K562 (cell line): ENCODE data around the gene PHACTR2. TPM values are rescaled to one million over a fixed set of nuclear protein-coding genes. Genes with fewer than 3 reads are reported as not detected.

Source experiments
- ATAC-seq: fragments of 200-7000 bp; cut with Tn5 transposase; 3 replicates; pipeline ENCODE4 v1.9.1; 2020; ENCODE audit warnings: moderate library complexity
- BruUV-seq: library from RNA; stranded (reverse); fragments of 400-500 nt; replicated peaks from 2 replicates; lab custom pipeline; 2021; lab: Mats Ljungman, UMichigan
- CTCF ChIA-PET: fragments of 300-600 bp; formaldehyde crosslinking; extraction: SDS; loops from one replicate; lab custom pipeline; 2021; ENCODE audit warnings: low intra/inter-chr PET ratio; lab: Yijun Ruan, JAX
- POLR2A ChIA-PET: fragments of 300-600, 350-650 bp; sonication (Branson Sonifier 250); formaldehyde crosslinking; extraction: SDS; loops from one replicate; lab custom pipeline; 2021; ENCODE audit warnings: antibody characterized with exemption, inconsistent platforms; lab: Yijun Ruan, JAX
- DNase-seq, 4 experiments: peaks; one replicate each; pipeline versions ENCODE4 v3.0.0 to v3.0.0-alpha.2; 2011 to 2018; ENCODE audit warnings: low spot score in 3 of 4, mixed read lengths in 3 of 4; ENCODE audit errors: extremely low read depth in 1 of 4
- FAIRE-seq: peaks from 2 replicates; lab custom pipeline; 2011; peaks lifted over from hg19 to GRCh38; lab: Jason Lieb, UNC
- H2AFZ ChIP-seq: 2 replicates; pipeline ENCODE4 v1.6.0; 2011; ENCODE audit warnings: low read depth, low read length, control low read depth, inconsistent platforms
- H3K27ac ChIP-seq: fragments of 200-600 bp; 3 replicates; pipeline ENCODE4 v1.8.0; 2011; ENCODE audit warnings: low read depth, mild to moderate bottlenecking, control low read depth, inconsistent platforms, low read length, moderate library complexity, mixed read lengths; ENCODE audit errors: extremely low read depth
- H3K27me3 ChIP-seq, 2 experiments: fragments of 300-600 bp in 1 of 2; 2 replicates in 1 of 2; 3 replicates in 1 of 2; pipeline versions ENCODE4 v1.6.0 to v1.8.0; 2011; ENCODE audit warnings: inconsistent platforms in 2 of 2, low read length in 2 of 2, mild to moderate bottlenecking in 1 of 2, mixed read lengths in 1 of 2, moderate library complexity in 1 of 2; ENCODE audit not compliant: control insufficient read depth in 2 of 2, insufficient read depth in 2 of 2
- H3K36me3 ChIP-seq: fragments of 300-600 bp; 3 replicates; pipeline ENCODE4 v1.8.0; 2011; ENCODE audit warnings: mild to moderate bottlenecking, low read length, inconsistent platforms; ENCODE audit not compliant: control insufficient read depth, insufficient read depth
- H3K4me1 ChIP-seq, 2 experiments: fragments of 200-600 bp in 1 of 2; replicated peaks in 1 of 2; 2 replicates in 1 of 2; 3 replicates in 1 of 2; pipeline versions ENCODE4 v1.5.1 to v1.8.0; 2011; ENCODE audit warnings: inconsistent platforms in 2 of 2, low read length in 2 of 2, mild to moderate bottlenecking in 1 of 2, mixed read lengths in 1 of 2, moderate library complexity in 1 of 2; ENCODE audit not compliant: control insufficient read depth in 2 of 2, insufficient read depth in 2 of 2
- H3K4me2 ChIP-seq: 2 replicates; pipeline ENCODE4 v1.6.1; 2011; ENCODE audit warnings: low read length, control low read depth, inconsistent platforms, mixed read lengths; ENCODE audit not compliant: insufficient read depth
- H3K4me3 ChIP-seq: fragments of 200-600 bp; sonication (generic), shearing (Covaris generic); 2 replicates; pipeline ENCODE4 v1.5.1; 2016; ENCODE audit warnings: control low read depth, inconsistent platforms
- H3K79me2 ChIP-seq: fragments of 200-600 bp; 3 replicates; pipeline ENCODE4 v1.8.0; 2011; ENCODE audit warnings: low read length, inconsistent platforms; ENCODE audit not compliant: control insufficient read depth, insufficient read depth
- H3K9ac ChIP-seq, 2 experiments: 2 replicates each; pipeline versions ENCODE4 v1.6.0 to v1.6.1; 2011; ENCODE audit warnings: low read depth in 2 of 2, low read length in 2 of 2, control low read depth in 1 of 2, inconsistent platforms in 1 of 2, mild to moderate bottlenecking in 1 of 2, mixed read lengths in 1 of 2; ENCODE audit not compliant: insufficient read depth in 1 of 2
- H3K9me1 ChIP-seq: one replicate; pipeline ENCODE4 v1.6.0; 2011; ENCODE audit warnings: inconsistent platforms, mild to moderate bottlenecking, low read length, moderate library complexity; ENCODE audit not compliant: control insufficient read depth, insufficient read depth
- H3K9me3 ChIP-seq: replicated peaks from 2 replicates; pipeline ENCODE4 v1.5.1; 2011; ENCODE audit warnings: low read depth, low read length, inconsistent platforms; ENCODE audit not compliant: control insufficient read depth, insufficient read depth
- H4K20me1 ChIP-seq: replicated peaks from 2 replicates; pipeline ENCODE4 v1.6.1; 2011; ENCODE audit warnings: low read length, inconsistent platforms, mixed read lengths; ENCODE audit not compliant: control insufficient read depth, insufficient read depth
- ATF1 ChIP-seq, 2 experiments: fragments of 450-650 bp in 1 of 2; IDR thresholded peaks; 2 replicates each; pipeline ENCODE4 v1.6.1; 2016; ENCODE audit warnings: missing compliant biosample characterization in 1 of 2, missing genetic modification characterization in 1 of 2
- GABPA ChIP-seq: fragments of 200-800 bp; sonication (Bioruptor generic); conservative IDR thresholded peaks from 2 replicates; pipeline ENCODE4 v1.6.1; 2016; ENCODE audit warnings: low read depth, missing genetic modification characterization, missing compliant biosample characterization
- MTA1 ChIP-seq: fragments of 450-650 bp; IDR thresholded peaks from 2 replicates; pipeline ENCODE4 v1.6.1; 2017; ENCODE audit warnings: borderline replicate concordance
- PHF8 ChIP-seq: fragments of 200-600 bp; sonication (generic); IDR thresholded peaks from 2 replicates; pipeline ENCODE4 v1.6.1; 2012; ENCODE audit warnings: mixed run types, mild to moderate bottlenecking, inconsistent platforms, low read length, moderate library complexity, borderline replicate concordance
- POLR2AphosphoS2 ChIP-seq: IDR thresholded peaks from 2 replicates; pipeline ENCODE4 v1.6.1; 2012; ENCODE audit warnings: low read length, improper control_type of control experiment
- PTTG1 ChIP-seq: fragments of 450-650 bp; IDR thresholded peaks from 2 replicates; pipeline ENCODE4 v1.6.1; 2016; ENCODE audit warnings: low read depth, mild to moderate bottlenecking, missing genetic modification characterization, missing compliant biosample characterization
- RFX5 ChIP-seq: IDR thresholded peaks from 2 replicates; pipeline ENCODE4 v1.6.1; 2011; ENCODE audit warnings: low read depth, mild to moderate bottlenecking, improper control_type of control experiment, low read length
- TEAD1 ChIP-seq, 2 experiments: fragments of 450-650 bp in 1 of 2; sonication (generic) in 1 of 2; formaldehyde crosslinking; IDR thresholded peaks; 2 replicates each; pipeline versions ENCODE4 v1.4.0 to v1.8.0; 2020 to 2022; ENCODE audit warnings: mild to moderate bottlenecking in 2 of 2, missing genetic modification reagents in 1 of 2
- TEAD4 ChIP-seq, 2 experiments: sonication (generic) in 1 of 2; formaldehyde crosslinking in 1 of 2; IDR thresholded peaks; 2 replicates each; pipeline versions ENCODE4 v1.6.1 to v1.8.0; 2012 to 2022; ENCODE audit warnings: borderline replicate concordance in 1 of 2, inconsistent platforms in 1 of 2, low read length in 1 of 2, mild to moderate bottlenecking in 1 of 2, missing genetic modification reagents in 1 of 2
- TOE1 ChIP-seq, 2 experiments: fragments of 450-650 bp in 1 of 2; sonication (generic) in 1 of 2; formaldehyde crosslinking in 1 of 2; IDR thresholded peaks; 2 replicates each; pipeline versions ENCODE4 v1.7.1 to v1.8.0; 2016 to 2022; ENCODE audit warnings: borderline replicate concordance in 2 of 2, mild to moderate bottlenecking in 2 of 2, antibody characterized with exemption in 1 of 2, inconsistent platforms in 1 of 2, low read depth in 1 of 2, missing genetic modification reagents in 1 of 2, moderate library complexity in 1 of 2
- ZNF431 ChIP-seq: sonication (generic); formaldehyde crosslinking; IDR thresholded peaks from 2 replicates; pipeline ENCODE4 v1.8.0; 2022; ENCODE audit warnings: mild to moderate bottlenecking, missing genetic modification reagents
- ZZZ3 ChIP-seq: fragments of 450-650 bp; IDR thresholded peaks from 2 replicates; pipeline ENCODE4 v1.6.1; 2016; ENCODE audit warnings: antibody characterized with exemption, mild to moderate bottlenecking, moderate library complexity
- WGBS: fragments of 100-300 bp; shearing (Covaris generic); methylation state at CpG from one replicate; pipeline ENCODE4 v1.1.6; 2016; ENCODE audit warnings: low coverage, mixed read lengths; ENCODE audit not compliant: insufficient coverage; ENCODE audit errors: missing lambda C conversion rate; 5-methylcytosine and 5-hydroxymethylcytosine counted together
- in situ Hi-C: fragments of 300-500 bp; cut with MboI; formaldehyde crosslinking; loops from 4 replicates; pipeline ENCODE4 v1.15.0; 2018; ENCODE audit warnings: inconsistent platforms, mixed read lengths
- intact Hi-C: fragments of 100-400 bp; cut with micrococcal nuclease; formaldehyde crosslinking; loops from 2 replicates; pipeline ENCODE4 v1.14.2; 2022
- polyA plus RNA-seq, 8 experiments: library from polyadenylated mRNA; depleted of rRNA in 4 of 8; stranded (reverse) in 5 of 8; unstranded in 3 of 8; fragments of >200 nt; fragmentation: Nextera tagmentation in 2 of 8; fragmentation: Illumina TruSeq in 1 of 8; extraction: Ambion mirVana in 2 of 8; extraction: Trizol in 1 of 8; gene quantifications; 2 replicates each; pipeline versions ENCODE4 v1.2.1 to v1.2.3, GENCODE V29; 2011 to 2014; ENCODE audit warnings: inconsistent platforms in 1 of 8, missing spikeins in 1 of 8
- total RNA-seq, 7 experiments: library from RNA; depleted of rRNA in 6 of 7; stranded (reverse); fragments of >200 nt in 6 of 7; fragmentation: Illumina TruSeq in 2 of 7; extraction: Trizol in 2 of 7; gene quantifications; 2 replicates each; pipeline versions ENCODE4 v1.2.1 to v1.2.3, GENCODE V29; 2011 to 2021; ENCODE audit warnings: low replicate concordance in 1 of 7
- TF ChIP-seq, protein P1 (sequence below): fragments of 450-650 bp; IDR thresholded peaks from 2 replicates; pipeline ENCODE4 v1.7.0; 2016; ENCODE audit warnings: borderline replicate concordance
- TF ChIP-seq, protein P2 (sequence below): fragments of 200-400 bp; formaldehyde crosslinking; IDR thresholded peaks from 2 replicates; pipeline ENCODE4 v1.6.1; 2017; ENCODE audit warnings: mild to moderate bottlenecking, low read depth, low read length, moderate library complexity
- TF ChIP-seq, protein P3 (sequence below): fragments of 450-650 bp; IDR thresholded peaks from one replicate; pipeline ENCODE4 v1.6.1; 2018; ENCODE audit warnings: mild to moderate bottlenecking, moderate library complexity; ENCODE audit not compliant: partially characterized antibody

Gene PHACTR2
- total and polyA plus RNA-seq, 9 of the 15 experiments (the other 6 are each of a cell fraction or from before 2014, with no cell fraction given), result 5.3 to 52.5 (median 22.9) TPM

DNA sequence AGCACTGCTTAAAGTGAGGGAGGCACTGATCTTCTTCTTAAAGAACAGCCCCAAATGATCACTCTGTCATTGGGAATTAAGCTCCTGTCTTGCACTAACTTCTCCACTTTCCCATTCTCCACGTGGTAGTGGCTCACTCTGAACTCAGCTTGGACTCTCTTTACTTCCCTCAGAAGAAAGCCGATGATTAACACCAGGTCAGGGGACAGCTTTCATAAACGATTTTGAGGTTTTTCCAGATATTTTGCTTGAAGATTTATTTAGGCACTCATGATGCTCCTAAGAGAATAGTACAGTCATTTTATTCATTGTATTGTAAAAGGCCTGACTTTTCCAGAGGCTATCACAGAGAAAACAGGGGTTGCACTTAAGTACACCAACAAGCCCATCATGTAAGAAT lies 84.4 kb downstream of the PHACTR2 start:
- H3K9me1 ChIP-seq, result no peaks in the 10 kb centered on the region
- no peaks in the 10 kb centered on the region for H3K9me3 ChIP-seq
- in situ Hi-C loops, result no loop called here
- intact Hi-C loops, result no loop called here
- peaks cover 3 to 8% of the 10 kb centered on the region in 2 experiments; a peak in 3 of 5 replicates for H3K4me1 ChIP-seq
- ChIA-PET CTCF (no interaction called here), POLR2A (no interaction called here)
- no peaks in the 10 kb centered on the region for H3K79me2 ChIP-seq
- no peak overlapping the region for H3K4me3 ChIP-seq
- BruUV-seq, result no TSS peak
- no peak overlapping the region for H3K27ac ChIP-seq
- no peaks in the 10 kb centered on the region for H3K27me3 ChIP-seq
- TF ChIP-seq, protein P1, sequence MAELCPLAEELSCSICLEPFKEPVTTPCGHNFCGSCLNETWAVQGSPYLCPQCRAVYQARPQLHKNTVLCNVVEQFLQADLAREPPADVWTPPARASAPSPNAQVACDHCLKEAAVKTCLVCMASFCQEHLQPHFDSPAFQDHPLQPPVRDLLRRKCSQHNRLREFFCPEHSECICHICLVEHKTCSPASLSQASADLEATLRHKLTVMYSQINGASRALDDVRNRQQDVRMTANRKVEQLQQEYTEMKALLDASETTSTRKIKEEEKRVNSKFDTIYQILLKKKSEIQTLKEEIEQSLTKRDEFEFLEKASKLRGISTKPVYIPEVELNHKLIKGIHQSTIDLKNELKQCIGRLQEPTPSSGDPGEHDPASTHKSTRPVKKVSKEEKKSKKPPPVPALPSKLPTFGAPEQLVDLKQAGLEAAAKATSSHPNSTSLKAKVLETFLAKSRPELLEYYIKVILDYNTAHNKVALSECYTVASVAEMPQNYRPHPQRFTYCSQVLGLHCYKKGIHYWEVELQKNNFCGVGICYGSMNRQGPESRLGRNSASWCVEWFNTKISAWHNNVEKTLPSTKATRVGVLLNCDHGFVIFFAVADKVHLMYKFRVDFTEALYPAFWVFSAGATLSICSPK, result no peak
- TF ChIP-seq ATF1 (CRISPR knock-in tag; IDR thresholded peaks at IDR 0.05) (no peak), ATF1 (tag; IDR thresholded peaks at IDR 0.05) (no peak), ZZZ3 (no peak), TEAD1 (CRISPR knock-in tag; IDR thresholded peaks at IDR 0.05) (no peak), RFX5 (no peak), ZNF431 (CRISPR knock-in tag) (no peak), PHF8 (no peak), POLR2AphosphoS2 (no peak), TOE1 (IDR thresholded peaks at IDR 0.05; ENCODE audit: borderline replicate concordance) (no peak), TOE1 (CRISPR knock-in tag; IDR thresholded peaks at IDR 0.05; ENCODE audit: borderline replicate concordance, low read depth) (no peak), PTTG1 (tag) (no peak), MTA1 (no peak), GABPA (tag) (no peak), TEAD4 (IDR thresholded peaks at IDR 0.05; ENCODE audit: low read length) (no peak), TEAD4 (CRISPR knock-in tag; IDR thresholded peaks at IDR 0.05; ENCODE audit: borderline replicate concordance) (no peak)
- TF ChIP-seq, protein P2, sequence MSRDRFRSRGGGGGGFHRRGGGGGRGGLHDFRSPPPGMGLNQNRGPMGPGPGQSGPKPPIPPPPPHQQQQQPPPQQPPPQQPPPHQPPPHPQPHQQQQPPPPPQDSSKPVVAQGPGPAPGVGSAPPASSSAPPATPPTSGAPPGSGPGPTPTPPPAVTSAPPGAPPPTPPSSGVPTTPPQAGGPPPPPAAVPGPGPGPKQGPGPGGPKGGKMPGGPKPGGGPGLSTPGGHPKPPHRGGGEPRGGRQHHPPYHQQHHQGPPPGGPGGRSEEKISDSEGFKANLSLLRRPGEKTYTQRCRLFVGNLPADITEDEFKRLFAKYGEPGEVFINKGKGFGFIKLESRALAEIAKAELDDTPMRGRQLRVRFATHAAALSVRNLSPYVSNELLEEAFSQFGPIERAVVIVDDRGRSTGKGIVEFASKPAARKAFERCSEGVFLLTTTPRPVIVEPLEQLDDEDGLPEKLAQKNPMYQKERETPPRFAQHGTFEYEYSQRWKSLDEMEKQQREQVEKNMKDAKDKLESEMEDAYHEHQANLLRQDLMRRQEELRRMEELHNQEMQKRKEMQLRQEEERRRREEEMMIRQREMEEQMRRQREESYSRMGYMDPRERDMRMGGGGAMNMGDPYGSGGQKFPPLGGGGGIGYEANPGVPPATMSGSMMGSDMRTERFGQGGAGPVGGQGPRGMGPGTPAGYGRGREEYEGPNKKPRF, result no peak
- TF ChIP-seq, protein P3, sequence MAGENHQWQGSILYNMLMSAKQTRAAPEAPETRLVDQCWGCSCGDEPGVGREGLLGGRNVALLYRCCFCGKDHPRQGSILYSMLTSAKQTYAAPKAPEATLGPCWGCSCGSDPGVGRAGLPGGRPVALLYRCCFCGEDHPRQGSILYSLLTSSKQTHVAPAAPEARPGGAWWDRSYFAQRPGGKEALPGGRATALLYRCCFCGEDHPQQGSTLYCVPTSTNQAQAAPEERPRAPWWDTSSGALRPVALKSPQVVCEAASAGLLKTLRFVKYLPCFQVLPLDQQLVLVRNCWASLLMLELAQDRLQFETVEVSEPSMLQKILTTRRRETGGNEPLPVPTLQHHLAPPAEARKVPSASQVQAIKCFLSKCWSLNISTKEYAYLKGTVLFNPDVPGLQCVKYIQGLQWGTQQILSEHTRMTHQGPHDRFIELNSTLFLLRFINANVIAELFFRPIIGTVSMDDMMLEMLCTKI, result no peak
- ATAC-seq (no peak), FAIRE-seq (no peak), DNase-seq (no peak)
- 44% methylated on average over 3 of the region's 3 CpGs for WGBS
- H3K36me3 ChIP-seq, result peaks cover 2% of the 10 kb centered on the region; the same call in 1 of the 3 replicates
- no peak overlapping the region for H2AFZ ChIP-seq
- no peak overlapping the region for H3K9ac ChIP-seq
- no peaks in the 10 kb centered on the region for H4K20me1 ChIP-seq
- no peak overlapping the region for H3K4me2 ChIP-seq
